DOHH2 (cell line): ENCODE measurements around the gene SYNGR1.
"Not testable (repeated sequence)": the region's sequence is repeated elsewhere in the genome, so short reads cannot be mapped to it uniquely, and the experiment has no call there.

Experiments
- EZH2phosphoT487 ChIP-seq: fragments of 200-600 bp; sonication (generic); IDR thresholded peaks from 2 replicates; pipeline ENCODE4 v1.6.1; 2017; ENCODE audit warnings: borderline replicate concordance, mild to moderate bottlenecking, antibody characterized with exemption, low read length, moderate library complexity, mixed read lengths
- TF ChIP-seq, protein P1 (sequence below): fragments of 200-600 bp; sonication (generic); IDR thresholded peaks from one replicate; pipeline ENCODE4 v1.5.1; 2014; ENCODE audit warnings: antibody characterized with exemption, mild to moderate bottlenecking, low read depth, low read length; ENCODE audit not compliant: poor library complexity, severe bottlenecking

DNA sequence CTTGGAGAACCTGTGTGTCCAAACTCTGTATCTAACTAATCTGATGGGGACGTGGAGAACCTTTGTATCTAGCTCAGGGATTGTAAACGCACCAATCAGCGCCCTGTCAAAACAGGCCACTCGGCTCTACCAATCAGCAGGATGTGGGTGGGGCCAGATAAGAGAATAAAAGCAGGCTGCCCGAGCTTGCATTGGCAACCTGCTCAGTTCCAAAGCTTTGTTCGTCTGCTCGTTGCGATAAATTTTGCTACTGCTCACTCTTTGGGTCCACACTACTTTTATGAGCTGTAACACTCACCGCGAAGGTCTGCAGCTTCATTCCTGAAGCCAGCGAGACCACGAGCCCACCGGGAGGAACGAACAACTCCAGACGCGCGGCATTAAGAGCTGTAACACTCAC lies 8.4 kb downstream of the SYNGR1 start:
- TF ChIP-seq, protein P1, sequence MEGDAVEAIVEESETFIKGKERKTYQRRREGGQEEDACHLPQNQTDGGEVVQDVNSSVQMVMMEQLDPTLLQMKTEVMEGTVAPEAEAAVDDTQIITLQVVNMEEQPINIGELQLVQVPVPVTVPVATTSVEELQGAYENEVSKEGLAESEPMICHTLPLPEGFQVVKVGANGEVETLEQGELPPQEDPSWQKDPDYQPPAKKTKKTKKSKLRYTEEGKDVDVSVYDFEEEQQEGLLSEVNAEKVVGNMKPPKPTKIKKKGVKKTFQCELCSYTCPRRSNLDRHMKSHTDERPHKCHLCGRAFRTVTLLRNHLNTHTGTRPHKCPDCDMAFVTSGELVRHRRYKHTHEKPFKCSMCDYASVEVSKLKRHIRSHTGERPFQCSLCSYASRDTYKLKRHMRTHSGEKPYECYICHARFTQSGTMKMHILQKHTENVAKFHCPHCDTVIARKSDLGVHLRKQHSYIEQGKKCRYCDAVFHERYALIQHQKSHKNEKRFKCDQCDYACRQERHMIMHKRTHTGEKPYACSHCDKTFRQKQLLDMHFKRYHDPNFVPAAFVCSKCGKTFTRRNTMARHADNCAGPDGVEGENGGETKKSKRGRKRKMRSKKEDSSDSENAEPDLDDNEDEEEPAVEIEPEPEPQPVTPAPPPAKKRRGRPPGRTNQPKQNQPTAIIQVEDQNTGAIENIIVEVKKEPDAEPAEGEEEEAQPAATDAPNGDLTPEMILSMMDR, result not testable (repeated sequence)
- not testable (repeated sequence) for TF ChIP-seq EZH2phosphoT487
